Lung (tissue), 12 donors: ENCODE data around the gene SMCHD1. TPM values are rescaled to one million over a fixed set of nuclear protein-coding genes. Genes with fewer than 3 reads are reported as not detected.

ENCODE experiments used
- ATAC-seq: fragments of 200-7000 bp; cut with Tn5 transposase; one replicate; pipeline ENCODE4 v1.9.1; 2020; ENCODE audit warnings: moderate number of reproducible peaks; ENCODE audit not compliant: insufficient read depth, low FRiP score
- DNase-seq, 3 donors: peaks; one replicate each; pipeline ENCODE4 v3.0.0-alpha.2; 2013 to 2017
- H3K27ac ChIP-seq, 2 donors: one replicate each; pipeline ENCODE4 v1.5.1; 2013; ENCODE audit warnings: mild to moderate bottlenecking in 2 of 2, moderate library complexity in 2 of 2, control low read depth in 1 of 2, inconsistent platforms in 1 of 2, low read depth in 1 of 2, low read length in 1 of 2
- H3K27me3 ChIP-seq, 3 donors: one replicate each; pipeline ENCODE4 v1.5.1; 2013; ENCODE audit warnings: low read length in 2 of 3; ENCODE audit not compliant: control insufficient read depth in 3 of 3, insufficient read depth in 3 of 3
- H3K36me3 ChIP-seq, 4 donors: one replicate each; pipeline ENCODE4 v1.5.1; 2013; ENCODE audit warnings: low read length in 4 of 4, mild to moderate bottlenecking in 1 of 4, moderate library complexity in 1 of 4; ENCODE audit not compliant: control insufficient read depth in 4 of 4, insufficient read depth in 4 of 4
- H3K4me1 ChIP-seq, 5 donors: one replicate each; pipeline ENCODE4 v1.5.1; 2013; ENCODE audit warnings: low read length in 5 of 5, mild to moderate bottlenecking in 2 of 5, moderate library complexity in 1 of 5; ENCODE audit not compliant: control insufficient read depth in 5 of 5, insufficient read depth in 5 of 5
- H3K4me3 ChIP-seq: one replicate; pipeline ENCODE4 v1.5.1; 2013; ENCODE audit warnings: mild to moderate bottlenecking, control low read depth, moderate library complexity
- H3K9ac ChIP-seq, 2 donors: one replicate each; pipeline ENCODE4 v1.5.1; 2013; ENCODE audit warnings: low read length in 2 of 2, control low read depth in 1 of 2; ENCODE audit not compliant: insufficient read depth in 1 of 2
- H3K9me3 ChIP-seq, 4 donors: one replicate each; pipeline ENCODE4 v1.5.1; 2013; ENCODE audit warnings: low read length in 3 of 4, mild to moderate bottlenecking in 1 of 4, moderate library complexity in 1 of 4; ENCODE audit not compliant: control insufficient read depth in 4 of 4, insufficient read depth in 3 of 4
- WGBS, 2 donors: extraction: QIAGEN DNeasy Blood & Tissue Kit; methylation state at CpG; one replicate each; pipeline ENCODE4 v1.1.7; 2013; 5-methylcytosine and 5-hydroxymethylcytosine counted together
- polyA plus RNA-seq, 2 donors: library from polyadenylated mRNA; stranded (reverse); fragments of 200-250 nt; gene quantifications; one replicate each; pipeline ENCODE4 v1.2.1, GENCODE V29; 2013
- total RNA-seq, 2 donors: library from RNA; depleted of rRNA in 1 of 2; stranded (reverse); fragments of >200 nt in 1 of 2; gene quantifications; one replicate each; pipeline ENCODE4 v1.2.1, GENCODE V29; 2014 to 2021
- TF ChIP-seq, protein P1 (sequence below): IDR thresholded peaks from 2 replicates; pipeline ENCODE4 v1.5.1; 2012; ENCODE audit warnings: mild to moderate bottlenecking; ENCODE audit errors: control extremely low read depth, extremely low read depth
- donor health status: control.
- donor health status: control.
- donor health status: Bipolar disorder and iron deficiency.
- donor health status: healthy.
- donor health status: DM: yes; HTN: yes; CAD: no.

The SMCHD1 gene
- total and polyA plus RNA-seq, 4 donors = 7.3 to 179 (median 31.4) TPM

DNA sequence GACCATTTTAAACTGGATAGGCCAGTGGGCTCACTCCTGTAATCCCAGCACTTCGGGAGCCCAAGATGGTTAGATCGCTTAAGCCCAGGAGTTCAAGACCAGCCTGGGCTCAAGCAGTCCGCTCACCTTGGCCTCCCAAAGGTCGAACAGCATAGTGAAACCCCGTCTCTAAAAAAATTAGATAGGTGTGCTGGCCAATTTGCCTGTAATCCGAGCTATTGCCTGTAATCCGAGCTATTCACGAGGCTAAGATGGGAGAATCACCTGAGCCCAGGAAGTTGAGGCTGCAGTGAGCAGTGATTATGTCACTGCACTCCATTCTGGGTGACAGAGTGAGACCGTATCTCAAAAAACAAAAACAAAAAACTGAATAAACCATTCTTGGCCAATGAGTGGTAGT lies 138.6 kb downstream of the SMCHD1 start:
- Histone ChIP-seq H3K36me3 (peaks cover 10 to 21% (median 18%) of the 10 kb centered on the region in 4 donors), H3K4me1 (no peaks in the 10 kb centered on the region), H3K9me3 (no peaks in the 10 kb centered on the region), H3K9ac (no peak overlapping the region), H3K4me3 (no peak overlapping the region), H3K27me3 (no peaks in the 10 kb centered on the region), H3K27ac (no peak overlapping the region)
- DNase-seq (no peak), ATAC-seq (no peak)
- WGBS, 2 donors = 96% methylated on average over 9 of the region's 9 CpGs
- TF ChIP-seq, protein P1, sequence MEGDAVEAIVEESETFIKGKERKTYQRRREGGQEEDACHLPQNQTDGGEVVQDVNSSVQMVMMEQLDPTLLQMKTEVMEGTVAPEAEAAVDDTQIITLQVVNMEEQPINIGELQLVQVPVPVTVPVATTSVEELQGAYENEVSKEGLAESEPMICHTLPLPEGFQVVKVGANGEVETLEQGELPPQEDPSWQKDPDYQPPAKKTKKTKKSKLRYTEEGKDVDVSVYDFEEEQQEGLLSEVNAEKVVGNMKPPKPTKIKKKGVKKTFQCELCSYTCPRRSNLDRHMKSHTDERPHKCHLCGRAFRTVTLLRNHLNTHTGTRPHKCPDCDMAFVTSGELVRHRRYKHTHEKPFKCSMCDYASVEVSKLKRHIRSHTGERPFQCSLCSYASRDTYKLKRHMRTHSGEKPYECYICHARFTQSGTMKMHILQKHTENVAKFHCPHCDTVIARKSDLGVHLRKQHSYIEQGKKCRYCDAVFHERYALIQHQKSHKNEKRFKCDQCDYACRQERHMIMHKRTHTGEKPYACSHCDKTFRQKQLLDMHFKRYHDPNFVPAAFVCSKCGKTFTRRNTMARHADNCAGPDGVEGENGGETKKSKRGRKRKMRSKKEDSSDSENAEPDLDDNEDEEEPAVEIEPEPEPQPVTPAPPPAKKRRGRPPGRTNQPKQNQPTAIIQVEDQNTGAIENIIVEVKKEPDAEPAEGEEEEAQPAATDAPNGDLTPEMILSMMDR = no peak

DNA sequence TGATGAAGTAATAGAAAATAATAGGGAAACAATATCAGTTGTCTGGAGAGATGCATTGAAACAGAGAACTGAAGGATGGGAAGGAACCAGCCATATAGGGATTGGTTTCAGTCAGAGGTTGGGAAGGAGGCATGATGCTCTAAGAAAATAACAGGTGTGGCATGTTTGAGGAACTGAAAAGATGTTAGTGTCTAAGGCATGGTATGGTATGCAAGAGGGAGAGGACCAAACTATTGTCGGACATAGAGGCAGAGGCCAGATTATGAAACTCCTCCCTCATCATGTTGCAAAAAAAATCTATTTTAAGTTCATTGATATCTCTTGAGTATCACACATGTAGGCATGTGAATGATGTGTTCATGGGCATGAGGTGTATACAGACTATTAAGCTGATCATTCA lies 142.4 kb downstream of the SMCHD1 start:
- DNase-seq (no peak), ATAC-seq (no peak)
- TF ChIP-seq, protein P1 = no peak
- Histone ChIP-seq H3K36me3 (peaks cover 12 to 31% (median 16%) of the 10 kb centered on the region in 4 donors), H3K27me3 (no peaks in the 10 kb centered on the region), H3K9me3 (no peaks in the 10 kb centered on the region), H3K4me3 (no peak overlapping the region), H3K4me1 (no peaks in the 10 kb centered on the region), H3K27ac (no peak overlapping the region), H3K9ac (no peak overlapping the region)
- WGBS, 2 donors = 94 to 97% methylated on average over 1 of the region's 1 CpG

DNA sequence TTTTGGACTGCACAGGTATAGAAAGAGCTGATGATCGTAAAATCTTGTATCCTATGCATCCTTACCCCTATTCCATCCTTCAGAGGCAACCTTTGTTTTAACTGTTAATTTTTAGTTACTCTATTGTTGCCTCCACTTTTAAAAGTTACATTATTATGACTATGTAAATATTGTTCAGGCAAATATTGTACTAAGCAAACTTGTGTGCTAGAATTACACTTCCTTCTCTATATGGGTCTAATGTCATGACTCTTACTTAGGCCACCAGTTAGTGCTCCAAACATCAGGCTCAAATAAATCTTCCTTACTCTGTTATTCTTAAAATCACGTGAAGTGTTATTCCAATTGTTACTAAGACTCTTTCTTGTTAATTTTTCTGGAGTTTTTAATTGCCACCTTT lies 143.8 kb downstream of the SMCHD1 start:
- WGBS, 2 donors = 64 to 92% methylated on average over 2 of the region's 2 CpGs
- TF ChIP-seq, protein P1 = no peak
- H3K9me3 ChIP-seq = no peaks in the 10 kb centered on the region
- H3K4me1 ChIP-seq = no peaks in the 10 kb centered on the region
- H3K27ac ChIP-seq = no peak overlapping the region
- peaks cover 12 to 26% (median 14%) of the 10 kb centered on the region in 4 donors for H3K36me3 ChIP-seq
- H3K9ac ChIP-seq = no peak overlapping the region
- H3K27me3 ChIP-seq = no peaks in the 10 kb centered on the region
- no peak overlapping the region for H3K4me3 ChIP-seq
- DNase-seq (no peak), ATAC-seq (no peak)
